ENCODE data around the gene CD164.
"Not testable (repeated sequence)": the region's sequence is repeated elsewhere in the genome, so short reads cannot be mapped to it uniquely, and the experiment has no call there.

DNA sequence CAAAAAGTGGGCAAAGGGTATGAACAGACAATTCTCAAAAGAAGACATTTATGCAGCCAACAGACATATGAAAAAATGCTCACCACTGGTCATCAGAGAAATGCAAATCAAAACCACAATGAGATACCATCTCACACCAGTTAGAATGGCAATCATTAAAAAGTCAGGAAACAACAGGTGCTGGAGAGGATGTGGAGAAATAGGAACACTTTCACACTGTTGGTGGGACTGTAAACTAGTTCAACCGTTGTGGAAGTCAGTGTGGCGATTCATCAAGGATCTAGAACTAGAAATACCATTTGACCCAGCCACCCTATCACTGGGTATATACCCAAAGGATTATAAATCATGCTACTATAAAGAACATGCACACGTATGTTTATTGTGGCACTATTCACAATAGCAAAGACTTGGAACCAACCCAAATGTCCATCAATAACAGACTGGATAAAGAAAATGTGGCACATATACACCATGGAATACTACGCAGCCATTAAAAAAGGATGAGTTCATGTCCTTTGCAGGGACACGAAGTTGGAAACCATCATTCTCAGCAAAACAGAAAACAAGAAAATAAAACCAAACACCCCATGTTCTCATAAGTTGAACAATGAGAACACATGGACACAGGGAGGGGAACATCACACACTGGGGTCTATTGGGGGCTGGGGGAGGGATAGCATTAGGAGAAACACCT lies 17.7 kb downstream of the CD164 start:
- TF ChIP-seq EP300, POLR2AphosphoS5 (IDR thresholded peaks at IDR 0.05): not testable (repeated sequence)
- TF ChIP-seq, protein P1, sequence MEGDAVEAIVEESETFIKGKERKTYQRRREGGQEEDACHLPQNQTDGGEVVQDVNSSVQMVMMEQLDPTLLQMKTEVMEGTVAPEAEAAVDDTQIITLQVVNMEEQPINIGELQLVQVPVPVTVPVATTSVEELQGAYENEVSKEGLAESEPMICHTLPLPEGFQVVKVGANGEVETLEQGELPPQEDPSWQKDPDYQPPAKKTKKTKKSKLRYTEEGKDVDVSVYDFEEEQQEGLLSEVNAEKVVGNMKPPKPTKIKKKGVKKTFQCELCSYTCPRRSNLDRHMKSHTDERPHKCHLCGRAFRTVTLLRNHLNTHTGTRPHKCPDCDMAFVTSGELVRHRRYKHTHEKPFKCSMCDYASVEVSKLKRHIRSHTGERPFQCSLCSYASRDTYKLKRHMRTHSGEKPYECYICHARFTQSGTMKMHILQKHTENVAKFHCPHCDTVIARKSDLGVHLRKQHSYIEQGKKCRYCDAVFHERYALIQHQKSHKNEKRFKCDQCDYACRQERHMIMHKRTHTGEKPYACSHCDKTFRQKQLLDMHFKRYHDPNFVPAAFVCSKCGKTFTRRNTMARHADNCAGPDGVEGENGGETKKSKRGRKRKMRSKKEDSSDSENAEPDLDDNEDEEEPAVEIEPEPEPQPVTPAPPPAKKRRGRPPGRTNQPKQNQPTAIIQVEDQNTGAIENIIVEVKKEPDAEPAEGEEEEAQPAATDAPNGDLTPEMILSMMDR (IDR thresholded peaks at IDR 0.05) = not testable (repeated sequence)

Data from sigmoid colon (tissue), 4 donors.